OCI-LY1 (cell line): ENCODE results near the gene ANKH.

ENCODE experiments used
- CTCF ChIP-seq: fragments of 200-600 bp; sonication (generic), shearing (Covaris generic); IDR thresholded peaks from 2 replicates; pipeline ENCODE4 v1.5.1; 2017; ENCODE audit warnings: mild to moderate bottlenecking, antibody characterized with exemption, low read length, moderate library complexity, mixed read lengths
- EZH2 ChIP-seq: fragments of 200-600 bp; sonication (generic), shearing (Covaris generic); IDR thresholded peaks from 2 replicates; pipeline ENCODE4 v1.8.0; 2017; ENCODE audit warnings: borderline replicate concordance, mixed run types, mild to moderate bottlenecking, antibody characterized with exemption, low read length, moderate library complexity, mixed read lengths

GRCh38 chr5:14869233-14869632 lies 2.3 kb downstream of the ANKH start:
- no peak for TF ChIP-seq CTCF
- TF ChIP-seq EZH2 = no peak
